PC-9 (cell line): ENCODE results near the gene ZYG11B.

Experiments used
- EZH2 ChIP-seq: fragments of 200-600 bp; sonication (generic); IDR thresholded peaks from 2 replicates; pipeline ENCODE4 v1.8.0; 2017; ENCODE audit warnings: antibody characterized with exemption, low read depth
- TF ChIP-seq, protein P1 (sequence below): fragments of 200-600 bp; sonication (generic); conservative IDR thresholded peaks from 2 replicates; pipeline ENCODE4 v1.6.1; 2017; ENCODE audit warnings: mixed run types, antibody characterized with exemption, mild to moderate bottlenecking, moderate library complexity

DNA sequence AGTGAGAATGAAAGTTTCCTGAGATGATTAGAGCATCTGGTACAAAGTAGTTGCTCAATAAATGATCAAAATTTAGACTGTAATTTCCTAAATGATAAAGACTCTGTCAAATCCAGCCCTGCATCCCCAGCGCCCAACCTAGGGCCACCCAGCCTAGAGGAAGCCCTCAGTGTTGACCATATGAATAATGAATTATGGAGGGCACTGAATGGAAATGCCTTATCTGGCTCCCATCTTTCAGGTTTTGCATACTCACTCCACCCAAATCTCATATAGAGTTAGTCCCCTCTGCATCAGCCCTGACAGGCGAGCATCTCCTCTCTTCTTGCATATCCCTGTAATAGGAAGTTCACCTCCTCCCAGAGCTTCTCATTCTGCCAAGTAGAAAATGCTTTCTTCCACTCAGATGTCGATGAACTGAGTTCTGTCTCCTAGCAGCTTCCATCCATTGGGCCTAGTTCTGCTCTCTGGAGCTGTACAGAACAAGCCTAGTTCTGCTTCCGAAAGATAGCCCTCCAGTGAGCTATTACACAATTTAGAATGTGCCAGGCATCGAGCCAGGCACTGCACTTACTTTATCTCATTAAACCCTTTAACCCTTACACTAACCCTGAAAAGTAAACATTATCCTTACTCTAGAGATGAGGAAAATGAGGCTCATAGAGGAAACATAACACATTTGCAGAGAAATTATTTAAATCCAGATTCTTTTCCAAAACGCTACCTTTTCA lies 49.0 kb upstream of the ZYG11B start:
- no peak for TF ChIP-seq EZH2
- TF ChIP-seq, protein P1, sequence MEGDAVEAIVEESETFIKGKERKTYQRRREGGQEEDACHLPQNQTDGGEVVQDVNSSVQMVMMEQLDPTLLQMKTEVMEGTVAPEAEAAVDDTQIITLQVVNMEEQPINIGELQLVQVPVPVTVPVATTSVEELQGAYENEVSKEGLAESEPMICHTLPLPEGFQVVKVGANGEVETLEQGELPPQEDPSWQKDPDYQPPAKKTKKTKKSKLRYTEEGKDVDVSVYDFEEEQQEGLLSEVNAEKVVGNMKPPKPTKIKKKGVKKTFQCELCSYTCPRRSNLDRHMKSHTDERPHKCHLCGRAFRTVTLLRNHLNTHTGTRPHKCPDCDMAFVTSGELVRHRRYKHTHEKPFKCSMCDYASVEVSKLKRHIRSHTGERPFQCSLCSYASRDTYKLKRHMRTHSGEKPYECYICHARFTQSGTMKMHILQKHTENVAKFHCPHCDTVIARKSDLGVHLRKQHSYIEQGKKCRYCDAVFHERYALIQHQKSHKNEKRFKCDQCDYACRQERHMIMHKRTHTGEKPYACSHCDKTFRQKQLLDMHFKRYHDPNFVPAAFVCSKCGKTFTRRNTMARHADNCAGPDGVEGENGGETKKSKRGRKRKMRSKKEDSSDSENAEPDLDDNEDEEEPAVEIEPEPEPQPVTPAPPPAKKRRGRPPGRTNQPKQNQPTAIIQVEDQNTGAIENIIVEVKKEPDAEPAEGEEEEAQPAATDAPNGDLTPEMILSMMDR, result no peak
